Eye (tissue), 1 donor: ENCODE results near the gene MBNL3.
"Not testable (repeated sequence)": the region's sequence is repeated elsewhere in the genome, so short reads cannot be mapped to it uniquely, and the experiment has no call there.

ENCODE experiments used
- DNase-seq: peaks from one replicate; pipeline ENCODE4 v3.0.0-alpha.2; 2015

MBNL3 gene

DNA sequence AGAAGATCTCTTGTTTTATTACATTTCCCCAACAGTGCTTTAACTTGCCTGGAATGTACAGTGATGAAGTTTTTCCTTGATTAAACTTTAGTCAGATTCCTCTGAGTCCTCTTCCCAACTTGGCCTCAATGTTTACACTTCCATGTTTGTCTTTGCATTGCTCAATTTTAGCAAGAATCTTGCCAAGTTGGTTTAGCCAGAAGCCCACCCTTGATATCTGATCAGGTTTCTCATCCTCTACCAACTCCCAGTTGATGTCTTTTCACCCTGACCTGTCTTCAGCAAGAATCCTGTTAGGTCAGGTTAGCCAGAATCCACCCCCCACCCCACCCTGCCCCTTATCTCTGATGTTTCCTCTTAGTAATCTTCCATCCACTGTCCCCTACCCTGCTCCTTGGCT is 120.9 kb downstream of the MBNL3 start:
- DNase-seq = no peak

DNA sequence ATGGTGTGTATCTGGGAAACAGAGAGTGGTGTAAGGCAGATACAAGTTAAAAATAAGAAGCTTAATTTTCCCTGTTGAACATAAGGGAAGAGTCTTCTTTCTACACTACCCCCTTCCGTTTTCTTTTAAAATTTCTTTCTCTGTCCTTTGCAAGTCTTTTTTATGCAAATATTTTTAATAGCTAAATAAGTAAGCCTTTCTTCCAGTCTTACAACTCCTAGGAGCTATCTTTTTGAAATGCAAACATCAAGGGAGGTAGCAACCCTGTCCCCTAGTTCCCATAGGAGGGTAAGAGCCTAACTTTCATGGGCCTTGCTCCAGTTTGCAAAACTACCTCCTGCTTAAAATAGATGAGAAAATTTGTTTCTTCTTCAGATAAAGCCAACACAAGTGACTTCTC is 121.5 kb downstream of the MBNL3 start:
- DNase-seq = no peak

GRCh38 chrX:132365490-132365889 is 123.3 kb downstream of the MBNL3 start:
- no peak for DNase-seq

DNA sequence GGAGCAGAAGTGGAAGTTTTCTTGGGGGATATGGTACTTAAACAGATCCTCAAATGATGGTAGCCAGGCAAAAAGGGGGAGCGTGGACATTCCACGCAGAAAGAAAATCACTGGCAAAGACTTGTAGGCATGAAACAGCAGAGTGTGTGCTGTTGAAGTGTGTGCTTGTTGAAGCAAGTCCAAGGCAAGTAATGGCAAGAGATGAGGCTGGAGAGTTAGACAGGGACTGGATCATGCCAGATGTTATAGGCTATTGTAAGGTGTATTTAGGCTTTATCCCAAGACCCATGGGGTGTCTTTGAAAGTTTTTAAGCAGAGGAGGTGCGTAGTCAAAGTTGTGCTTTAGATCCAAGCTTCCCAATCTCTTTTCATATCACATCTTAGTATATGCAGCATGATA is 124.5 kb downstream of the MBNL3 start:
- no peak for DNase-seq

DNA sequence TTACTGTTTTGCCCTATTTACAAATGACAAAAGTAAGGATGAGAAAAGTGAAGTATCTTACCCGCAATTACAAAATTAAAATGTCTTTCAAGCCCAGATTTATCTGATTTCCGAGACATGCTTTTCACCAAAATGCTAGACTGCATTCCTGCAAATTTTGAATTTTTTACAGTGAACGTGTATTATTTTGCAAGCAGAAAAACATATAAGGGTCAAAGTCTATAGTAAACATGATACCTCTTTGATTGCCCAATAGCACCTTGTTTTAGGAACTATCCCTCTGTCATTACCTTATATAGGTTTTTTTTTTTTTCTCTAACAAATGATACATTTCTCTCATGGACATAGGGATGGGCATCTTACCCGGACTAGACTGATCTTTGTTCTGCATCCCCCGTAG is 135.4 kb downstream of the MBNL3 start:
- DNase-seq = no peak

- no peak for DNase-seq
Measured at GRCh38 chrX:132336172-132336571, 152.7 kb downstream of the MBNL3 start.

GRCh38 chrX:132333351-132333750 is 155.5 kb downstream of the MBNL3 start:
- DNase-seq = no peak

DNA sequence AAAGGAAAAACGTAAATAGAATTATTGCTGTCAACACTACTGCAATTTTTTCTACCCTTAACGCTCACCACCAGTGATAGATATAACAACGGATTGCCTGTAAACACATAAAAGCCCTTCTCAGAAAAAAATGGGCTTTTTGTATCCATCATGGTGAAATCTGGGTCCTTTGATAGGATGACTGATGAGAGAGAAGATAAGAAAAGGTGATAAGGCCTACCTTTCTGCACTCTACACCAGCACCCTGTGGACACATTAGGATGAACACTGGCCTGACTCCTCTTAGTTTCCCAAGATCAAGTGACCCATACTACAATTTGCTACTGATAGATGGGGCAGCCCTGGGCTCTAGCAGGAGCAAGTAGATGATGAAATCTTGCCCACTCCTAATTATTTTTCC is 157.3 kb downstream of the MBNL3 start:
- DNase-seq = no peak

DNA sequence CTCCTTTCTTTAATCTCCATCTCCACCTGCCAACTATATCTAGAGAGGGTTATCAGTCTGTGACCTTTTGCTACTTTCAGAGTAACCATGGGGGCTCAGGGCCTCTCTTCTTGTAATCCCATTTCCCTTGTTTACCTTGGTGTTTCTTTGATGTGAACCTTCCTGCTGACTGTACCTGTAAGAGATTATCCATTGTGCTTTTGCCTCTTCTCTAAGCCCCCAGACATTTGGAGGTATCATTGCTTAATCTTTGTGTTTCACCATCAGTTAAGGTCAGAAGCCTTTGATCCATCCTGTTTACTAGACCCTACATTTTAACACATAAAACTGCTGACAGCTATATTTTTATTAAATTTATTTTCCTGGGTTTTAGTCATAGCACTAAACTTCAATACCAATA is 157.8 kb downstream of the MBNL3 start:
- DNase-seq = no peak

- DNase-seq = no peak
Measured at GRCh38 chrX:132330156-132330729, 158.6 kb downstream of the MBNL3 start.

DNA sequence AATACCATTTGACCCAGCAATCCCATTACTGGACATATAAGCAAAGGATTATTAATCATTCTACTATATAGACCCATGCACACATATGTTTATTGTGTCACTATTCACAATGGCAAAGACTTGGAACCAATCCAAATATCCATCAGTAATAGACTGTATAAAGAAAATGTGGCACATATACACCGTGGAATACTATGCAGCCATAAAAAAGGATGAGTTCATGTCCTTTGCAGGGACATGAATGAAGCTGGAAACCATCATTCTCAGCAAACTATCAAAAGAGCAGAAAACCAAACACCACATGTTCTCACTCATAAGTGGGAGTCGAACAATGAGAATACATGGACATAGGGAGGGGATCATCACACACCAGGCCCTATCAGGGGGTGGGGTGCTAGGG is 161.9 kb downstream of the MBNL3 start:
- not testable (repeated sequence) for DNase-seq
